Endodermal cell (in vitro differentiated cells): ENCODE results near the gene SCD5. TPM values are rescaled to one million over a fixed set of nuclear protein-coding genes. Genes with fewer than 3 reads are reported as not detected.

ENCODE experiments used
- DNase-seq: peaks from one replicate; pipeline ENCODE4 v3.0.0-alpha.2; 2017
- H3K27ac ChIP-seq: 2 replicates; pipeline ENCODE4 v1.5.1; 2013; ENCODE audit warnings: mild to moderate bottlenecking, low read depth, low read length, moderate library complexity
- H3K27me3 ChIP-seq: 2 replicates; pipeline ENCODE4 v1.6.1; 2013; ENCODE audit warnings: mild to moderate bottlenecking, low read length, moderate library complexity; ENCODE audit not compliant: insufficient read depth, control insufficient read depth, poor library complexity, severe bottlenecking
- H3K36me3 ChIP-seq: 2 replicates; pipeline ENCODE4 v1.7.0; 2013; ENCODE audit warnings: mild to moderate bottlenecking, low read length, moderate library complexity; ENCODE audit not compliant: control insufficient read depth, insufficient read depth
- H3K4me1 ChIP-seq: one replicate; pipeline ENCODE4 v1.7.0; 2013; ENCODE audit warnings: low read length; ENCODE audit not compliant: control insufficient read depth, insufficient read depth
- H3K4me3 ChIP-seq: 2 replicates; pipeline ENCODE4 v1.5.1; 2013; ENCODE audit warnings: mild to moderate bottlenecking, low read length, moderate library complexity
- H3K9ac ChIP-seq: 2 replicates; pipeline ENCODE4 v1.6.1; 2013; ENCODE audit warnings: mild to moderate bottlenecking, low read length, moderate library complexity; ENCODE audit not compliant: poor library complexity, severe bottlenecking; ENCODE audit errors: extremely low read depth
- H3K9me3 ChIP-seq: 2 replicates; pipeline ENCODE4 v1.6.1; 2013; ENCODE audit warnings: mild to moderate bottlenecking, low read length, moderate library complexity; ENCODE audit not compliant: control insufficient read depth
- H3K27ac Mint-ChIP-seq: 2 replicates; pipeline ENCODE4 v1.8.0; 2020; ENCODE audit warnings: mixed read lengths
- H3K27me3 Mint-ChIP-seq: 2 replicates; pipeline ENCODE4 v1.8.0; 2021; ENCODE audit warnings: mild to moderate bottlenecking, mixed read lengths; ENCODE audit not compliant: insufficient read depth
- H3K36me3 Mint-ChIP-seq: 2 replicates; pipeline ENCODE4 v1.8.0; 2020; ENCODE audit warnings: low read depth, mixed read lengths
- H3K4me1 Mint-ChIP-seq: 2 replicates; pipeline ENCODE4 v1.8.0; 2020; ENCODE audit warnings: mixed read lengths
- H3K4me3 Mint-ChIP-seq: 2 replicates; pipeline ENCODE4 v1.8.0; 2020; ENCODE audit warnings: mild to moderate bottlenecking, moderate library complexity, mixed read lengths
- H3K9me3 Mint-ChIP-seq: 2 replicates; pipeline ENCODE4 v1.8.0; 2020; ENCODE audit warnings: mild to moderate bottlenecking, mixed read lengths
- WGBS, 2 experiments: methylation state at CpG; one replicate each; pipeline versions ENCODE4 v1.1.5 to v1.1.7; 2013; ENCODE audit warnings: missing lambda C conversion rate in 2 of 2, mixed read lengths in 1 of 2; ENCODE audit not compliant: insufficient coverage in 1 of 2, insufficient read length in 1 of 2; 5-methylcytosine and 5-hydroxymethylcytosine counted together
- total RNA-seq, 2 donors: library from RNA; stranded (reverse); fragmentation: NEBNext Ultra II Directional in 1 of 2; extraction: Animal tissue kit (Norgen Biotek cat#: 25700) in 1 of 2; gene quantifications; 2 replicates in 1 of 2; 3 replicates in 1 of 2; pipeline ENCODE4 v1.2.1, GENCODE V29; 2021
- TF ChIP-seq, protein P1 (sequence below): fragments of 200-600 bp; sonication (generic); conservative IDR thresholded peaks from 2 replicates; pipeline ENCODE4 v1.5.0; 2021; ENCODE audit warnings: antibody characterized with exemption, mild to moderate bottlenecking

SCD5 gene
- total RNA-seq, 2 donors from 2014 or later = 3.2 to 5.2 TPM

DNA sequence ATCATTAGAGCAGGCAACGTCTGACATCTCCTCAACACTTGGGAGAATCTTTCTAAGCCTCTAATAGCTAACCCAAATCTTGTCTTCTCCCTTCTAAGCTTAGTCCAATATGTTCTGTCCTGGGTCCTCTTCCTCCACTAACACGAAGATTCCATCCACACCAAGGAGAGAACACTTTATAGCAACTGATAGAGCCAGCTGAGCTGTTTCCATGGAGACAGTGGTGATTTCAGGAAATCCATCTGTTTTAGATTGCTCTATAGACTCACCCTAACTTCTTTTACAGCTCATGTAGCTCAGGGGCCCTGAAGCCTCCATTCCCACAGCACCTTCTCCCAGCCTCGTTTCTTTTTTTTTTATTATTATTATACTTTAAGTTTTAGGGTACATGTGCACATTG, 37.4 kb downstream of the SCD5 start:
- H3K36me3 Mint-ChIP-seq = no peaks in the 10 kb centered on the region
- no peak overlapping the region for H3K27ac ChIP-seq
- peak; percentile 9 for DNase-seq
- no peak overlapping the region for H3K27ac Mint-ChIP-seq
- no peak overlapping the region for H3K4me3 ChIP-seq
- H3K9me3 Mint-ChIP-seq = peaks cover 17% of the 10 kb centered on the region
- H3K36me3 ChIP-seq = no peaks in the 10 kb centered on the region
- H3K9me3 ChIP-seq = peaks cover 20% of the 10 kb centered on the region
- no peaks in the 10 kb centered on the region for H3K27me3 ChIP-seq
- TF ChIP-seq, protein P1, sequence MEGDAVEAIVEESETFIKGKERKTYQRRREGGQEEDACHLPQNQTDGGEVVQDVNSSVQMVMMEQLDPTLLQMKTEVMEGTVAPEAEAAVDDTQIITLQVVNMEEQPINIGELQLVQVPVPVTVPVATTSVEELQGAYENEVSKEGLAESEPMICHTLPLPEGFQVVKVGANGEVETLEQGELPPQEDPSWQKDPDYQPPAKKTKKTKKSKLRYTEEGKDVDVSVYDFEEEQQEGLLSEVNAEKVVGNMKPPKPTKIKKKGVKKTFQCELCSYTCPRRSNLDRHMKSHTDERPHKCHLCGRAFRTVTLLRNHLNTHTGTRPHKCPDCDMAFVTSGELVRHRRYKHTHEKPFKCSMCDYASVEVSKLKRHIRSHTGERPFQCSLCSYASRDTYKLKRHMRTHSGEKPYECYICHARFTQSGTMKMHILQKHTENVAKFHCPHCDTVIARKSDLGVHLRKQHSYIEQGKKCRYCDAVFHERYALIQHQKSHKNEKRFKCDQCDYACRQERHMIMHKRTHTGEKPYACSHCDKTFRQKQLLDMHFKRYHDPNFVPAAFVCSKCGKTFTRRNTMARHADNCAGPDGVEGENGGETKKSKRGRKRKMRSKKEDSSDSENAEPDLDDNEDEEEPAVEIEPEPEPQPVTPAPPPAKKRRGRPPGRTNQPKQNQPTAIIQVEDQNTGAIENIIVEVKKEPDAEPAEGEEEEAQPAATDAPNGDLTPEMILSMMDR = no peak
- H3K27me3 Mint-ChIP-seq = peaks cover 39% of the 10 kb centered on the region
- no peak overlapping the region for H3K4me3 Mint-ChIP-seq
- H3K4me1 ChIP-seq = no peaks in the 10 kb centered on the region
- H3K4me1 Mint-ChIP-seq = no peaks in the 10 kb centered on the region
- H3K9ac ChIP-seq = no peak overlapping the region
- WGBS, 2 experiments = 74 to 75% methylated on average over 2 of the region's 3 CpGs

DNA sequence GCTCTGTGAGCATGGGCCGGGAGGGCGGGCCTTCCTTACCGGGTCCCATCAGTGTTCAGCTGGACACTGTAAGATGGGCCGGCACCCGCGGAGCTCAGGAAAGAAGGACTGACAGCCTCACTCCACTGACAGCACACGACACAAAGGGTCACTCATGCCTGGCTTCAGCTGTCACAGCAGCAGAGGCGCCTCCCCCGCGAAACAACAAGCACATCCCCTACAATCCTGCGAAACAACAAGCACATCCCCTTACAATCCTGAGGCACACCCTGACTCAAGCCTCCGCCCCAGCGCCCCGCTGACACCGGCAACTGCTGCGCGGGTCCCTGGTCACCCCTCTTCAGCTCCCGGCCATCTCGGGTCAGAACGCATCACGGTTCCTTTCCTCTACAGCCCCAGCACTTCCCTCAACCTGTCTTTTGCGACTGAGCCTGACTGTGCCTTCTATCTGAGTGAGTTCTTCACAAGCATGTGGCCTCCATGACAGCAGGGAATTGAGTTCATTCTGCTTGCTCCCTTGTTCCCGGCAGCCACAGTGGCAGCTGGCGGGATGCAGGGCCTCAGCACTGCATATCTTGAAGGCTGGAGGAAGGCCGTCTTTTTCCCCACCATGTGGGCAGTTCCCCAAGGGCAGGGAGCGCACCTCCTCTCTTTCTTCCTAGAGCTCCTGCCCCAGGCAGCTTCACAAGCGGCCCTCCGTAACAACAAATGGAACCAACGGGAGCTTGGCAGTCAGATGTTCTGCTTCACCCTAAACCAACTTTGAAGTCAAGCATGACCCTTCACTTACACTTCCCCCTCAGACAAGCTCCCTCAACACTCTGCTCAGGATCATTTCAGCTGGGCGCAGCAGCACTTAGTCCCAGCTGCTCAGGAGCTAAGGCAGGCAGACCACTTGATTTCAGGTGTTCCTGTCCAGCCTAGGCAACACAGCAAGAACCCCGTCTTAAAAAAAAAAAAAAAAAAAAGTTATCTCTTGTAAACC, 39.6 kb downstream of the SCD5 start:
- no peaks in the 10 kb centered on the region for H3K4me1 ChIP-seq
- 88% methylated on average over 20 to 31 of the region's 31 CpGs for WGBS, 2 experiments
- H3K36me3 ChIP-seq = no peaks in the 10 kb centered on the region
- Mint-ChIP-seq H3K36me3 (no peaks in the 10 kb centered on the region), H3K27ac (no peak overlapping the region), H3K27me3 (peaks cover 56% of the 10 kb centered on the region), H3K4me1 (peaks cover 2% of the 10 kb centered on the region), H3K9me3 (peaks cover 4% of the 10 kb centered on the region), H3K4me3 (no peak overlapping the region)
- H3K9me3 ChIP-seq = no peaks in the 10 kb centered on the region
- DNase-seq = peak; percentile 51
- TF ChIP-seq, protein P1 = no peak
- H3K4me3 ChIP-seq = no peak overlapping the region
- H3K27me3 ChIP-seq = no peaks in the 10 kb centered on the region
- H3K27ac ChIP-seq = peak overlapping the region; percentile 49
- no peak overlapping the region for H3K9ac ChIP-seq

- Mint-ChIP-seq H3K4me3 (no peak overlapping the region), H3K36me3 (no peaks in the 10 kb centered on the region), H3K9me3 (no peaks in the 10 kb centered on the region), H3K4me1 (peaks cover 7% of the 10 kb centered on the region), H3K27ac (no peak overlapping the region), H3K27me3 (peaks cover 57% of the 10 kb centered on the region)
- Histone ChIP-seq H3K4me3 (no peak overlapping the region), H3K27ac (no peak overlapping the region), H3K9ac (no peak overlapping the region), H3K27me3 (no peaks in the 10 kb centered on the region), H3K9me3 (no peaks in the 10 kb centered on the region), H3K4me1 (no peaks in the 10 kb centered on the region), H3K36me3 (no peaks in the 10 kb centered on the region)
- TF ChIP-seq, protein P1 = no peak
- peak; percentile 13 for DNase-seq
- 80 to 95% methylated on average over 1 to 4 of the region's 4 CpGs for WGBS, 2 experiments
Observed at GRCh38 chr4:82756061-82756460, 42.5 kb downstream of the SCD5 start.
